ENCODE data around the gene HDAC5. TPM values are rescaled to one million over a fixed set of nuclear protein-coding genes. Genes with fewer than 3 reads are reported as not detected.
"Not testable (repeated sequence)": the region's sequence is repeated elsewhere in the genome, so short reads cannot be mapped to it uniquely, and the experiment has no call there.

The HDAC5 gene
- total RNA-seq, 3 donors from 2014 or later (not counting 1 experiment from before 2014, with no cell fraction given): 79.2 to 100 (median 91.9) TPM

DNA sequence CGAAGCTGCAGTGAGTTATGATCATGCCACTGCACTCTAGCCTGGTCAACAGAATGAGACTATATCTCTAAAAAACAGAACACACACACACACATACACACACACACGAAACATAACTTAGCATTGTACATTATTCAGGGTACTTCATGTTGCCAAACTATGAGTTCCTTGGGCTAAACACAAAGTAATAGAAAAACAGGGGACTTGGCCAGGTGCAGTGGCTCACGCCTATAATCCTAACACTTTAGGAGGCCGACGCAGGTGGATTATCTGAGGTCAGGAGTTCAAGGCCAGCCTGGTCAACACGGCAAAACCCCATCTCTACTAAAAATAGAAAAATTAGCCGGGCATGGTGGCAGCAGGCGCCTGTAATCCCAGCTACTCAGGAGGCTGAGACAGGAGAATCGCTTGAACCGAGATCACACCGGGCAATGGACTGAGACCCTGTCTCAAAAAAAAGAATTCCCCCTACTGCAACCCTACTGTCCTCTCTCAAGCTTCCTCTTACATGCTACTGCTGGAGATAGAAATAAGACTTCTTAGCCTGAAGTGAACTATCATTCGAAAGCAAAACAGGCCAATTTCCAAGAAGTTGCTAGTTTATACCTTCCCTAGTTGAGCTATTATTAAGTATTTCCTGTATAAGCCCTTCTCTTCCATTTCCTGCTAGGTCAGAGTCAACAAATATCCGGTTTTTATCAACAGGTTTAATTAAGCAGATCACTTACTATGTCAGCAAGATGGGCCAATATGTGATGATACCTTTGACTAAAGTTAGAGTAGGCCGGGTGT, 64.1 kb downstream of the HDAC5 start:
- no peaks in the 10 kb centered on the region for H3K4me1 ChIP-seq (ENCODE audit: control insufficient read depth, insufficient read depth, low read length)
- ATAC-seq: no peak
- H3K4me3 Mint-ChIP-seq: no peak overlapping the region

DNA sequence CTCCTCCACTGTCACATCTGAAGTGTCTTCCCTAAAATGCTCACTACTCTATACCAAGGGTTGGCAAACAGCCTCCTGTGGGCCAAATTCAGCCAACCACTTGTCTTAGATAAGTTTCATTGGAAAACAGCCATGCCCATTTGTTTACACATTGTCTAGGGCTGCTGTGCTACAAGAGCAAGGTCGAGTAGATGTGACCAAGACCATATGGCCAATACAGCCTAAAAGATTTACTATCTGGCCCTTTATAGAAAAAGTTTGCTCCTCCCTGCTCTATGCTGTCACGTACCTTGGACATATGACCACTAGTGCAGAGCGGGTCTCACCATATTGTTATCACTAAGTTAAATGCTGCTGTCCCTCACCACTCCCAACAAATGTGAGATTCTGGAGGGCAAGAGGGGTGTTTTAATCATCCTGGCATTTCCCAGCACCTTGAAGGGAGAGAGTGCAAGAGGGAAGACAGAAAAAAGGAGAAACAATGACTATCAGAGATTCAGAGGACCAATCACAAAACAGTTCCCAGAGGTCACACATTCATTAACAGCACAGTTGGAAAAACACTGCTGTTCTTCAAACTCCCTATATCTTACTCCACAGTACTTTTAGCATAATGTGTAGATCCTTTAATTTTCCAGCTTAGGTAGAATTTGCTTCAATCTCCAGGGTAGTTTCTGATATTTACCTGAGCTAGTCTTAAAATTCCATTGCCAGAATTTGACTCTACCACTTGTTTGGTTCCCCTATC, 70.1 kb downstream of the HDAC5 start:
- intact Hi-C loops (cut with micrococcal nuclease): no loop called here
- DNase-seq (no peak), ATAC-seq (no peak)
- no peak overlapping the region for H3K4me3 Mint-ChIP-seq
- Histone ChIP-seq H3K27ac (ENCODE audit: low read length) (no peak overlapping the region), H3K27me3 (ENCODE audit: control insufficient read depth, insufficient read depth, low read length) (no peaks in the 10 kb centered on the region), H3K9me3 (ENCODE audit: control insufficient read depth, insufficient read depth, low read length) (no peaks in the 10 kb centered on the region), H3K36me3 (ENCODE audit: control insufficient read depth, insufficient read depth, low read length) (peaks cover 28% of the 10 kb centered on the region), H3K4me3 (ENCODE audit: low read length) (no peak overlapping the region), H3K4me1 (ENCODE audit: control insufficient read depth, insufficient read depth, low read length) (no peaks in the 10 kb centered on the region)
- WGBS (ENCODE audit: insufficient coverage): 54% methylated on average over 2 of the region's 3 CpGs
- H3K4me1 Mint-ChIP-seq: peaks cover 16 to 20% of the 10 kb centered on the region in 2 donors
- H3K27me3 Mint-ChIP-seq (ENCODE audit: low read depth in 2 of 2): no peaks in the 10 kb centered on the region
- peak overlapping the region; percentile 65 to 75 for H3K27ac Mint-ChIP-seq
- no peaks in the 10 kb centered on the region for H3K9me3 Mint-ChIP-seq
- peaks cover 7% of the 10 kb centered on the region for H3K36me3 Mint-ChIP-seq
- no peak for TF ChIP-seq CTCF (IDR thresholded peaks at IDR 0.05)

More for the DNA sequence above, 64.1 kb downstream of the HDAC5 start:
- H3K9me3 Mint-ChIP-seq: no peaks in the 10 kb centered on the region
- no peaks in the 10 kb centered on the region for H3K27me3 ChIP-seq (ENCODE audit: control insufficient read depth, insufficient read depth, low read length)
- intact Hi-C loops (cut with micrococcal nuclease): no loop called here
- no peak for DNase-seq
- peaks cover 18 to 26% of the 10 kb centered on the region in 2 donors for H3K4me1 Mint-ChIP-seq
- WGBS (ENCODE audit: insufficient coverage): 96% methylated on average over 14 of the region's 14 CpGs
- no peak overlapping the region for H3K27ac Mint-ChIP-seq
- H3K36me3 ChIP-seq (ENCODE audit: control insufficient read depth, insufficient read depth, low read length): peaks cover 29% of the 10 kb centered on the region
- no peak for TF ChIP-seq CTCF (IDR thresholded peaks at IDR 0.05)
- H3K4me3 ChIP-seq (ENCODE audit: low read length): no peak overlapping the region
- no peaks in the 10 kb centered on the region for H3K36me3 Mint-ChIP-seq
- H3K27ac ChIP-seq (ENCODE audit: low read length): no peak overlapping the region
- H3K9me3 ChIP-seq (ENCODE audit: control insufficient read depth, insufficient read depth, low read length): no peaks in the 10 kb centered on the region
- H3K27me3 Mint-ChIP-seq (ENCODE audit: low read depth in 2 of 2): no peaks in the 10 kb centered on the region

DNA sequence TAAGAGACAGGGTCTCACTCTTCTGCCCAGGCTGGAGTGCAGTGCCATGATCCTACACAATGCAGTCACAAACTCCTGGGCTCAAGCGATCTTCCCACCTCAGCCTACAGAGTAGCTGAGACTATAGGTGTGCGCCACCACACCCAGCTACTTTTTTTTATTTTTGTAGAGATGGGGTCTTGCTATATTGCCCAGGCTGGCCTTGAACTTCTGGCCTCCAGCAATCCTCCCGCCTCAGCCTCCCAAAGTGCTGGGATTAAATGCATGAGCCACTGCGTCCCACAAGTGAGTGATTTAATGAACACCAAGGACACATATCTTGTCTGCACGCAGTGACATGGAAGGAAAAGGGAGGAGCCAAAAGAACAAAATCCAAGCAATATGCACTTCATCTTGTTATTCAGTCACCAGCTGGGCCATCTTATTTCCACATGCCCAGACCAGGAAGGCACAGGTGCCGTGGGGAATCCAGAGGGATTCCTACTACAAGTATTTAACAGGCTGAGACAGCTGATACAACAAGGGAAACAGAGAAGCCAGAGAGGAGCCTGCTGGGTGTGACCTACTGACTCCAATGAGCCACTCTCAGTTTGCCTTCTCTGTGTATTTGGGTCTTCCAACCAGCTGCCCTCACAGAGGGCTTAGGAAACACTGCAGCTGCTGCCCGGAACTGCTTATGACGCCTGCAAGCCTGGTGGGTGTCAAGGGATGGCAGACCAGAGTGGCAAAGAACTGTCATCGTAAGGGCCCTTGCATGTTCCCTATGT, 74.0 kb downstream of the HDAC5 start:
- intact Hi-C loops (cut with micrococcal nuclease): no loop called here
- Mint-ChIP-seq H3K27ac (no peak overlapping the region), H3K4me1 (peaks cover 17 to 18% of the 10 kb centered on the region in 2 donors), H3K4me3 (no peak overlapping the region), H3K27me3 (ENCODE audit: low read depth in 2 of 2) (no peaks in the 10 kb centered on the region), H3K9me3 (no peaks in the 10 kb centered on the region), H3K36me3 (peaks cover 7% of the 10 kb centered on the region)
- Histone ChIP-seq H3K27ac (ENCODE audit: low read length) (no peak overlapping the region), H3K4me3 (ENCODE audit: low read length) (no peak overlapping the region), H3K4me1 (ENCODE audit: control insufficient read depth, insufficient read depth, low read length) (no peaks in the 10 kb centered on the region), H3K27me3 (ENCODE audit: control insufficient read depth, insufficient read depth, low read length) (no peaks in the 10 kb centered on the region), H3K36me3 (ENCODE audit: control insufficient read depth, insufficient read depth, low read length) (peaks cover 26% of the 10 kb centered on the region), H3K9me3 (ENCODE audit: control insufficient read depth, insufficient read depth, low read length) (no peaks in the 10 kb centered on the region)
- DNase-seq (no peak), ATAC-seq (no peak)
- TF ChIP-seq CTCF (IDR thresholded peaks at IDR 0.05): no peak
- WGBS (ENCODE audit: insufficient coverage): over 99% methylated on average over 9 of the region's 9 CpGs

GRCh38 chr17:44046893-44047292, 76.5 kb downstream of the HDAC5 start:
- H3K27me3 ChIP-seq (ENCODE audit: control insufficient read depth, insufficient read depth, low read length); H3K9me3 ChIP-seq (ENCODE audit: control insufficient read depth, insufficient read depth, low read length); DNase-seq; intact Hi-C loops (cut with micrococcal nuclease); H3K27ac ChIP-seq (ENCODE audit: low read length); H3K4me1 ChIP-seq (ENCODE audit: control insufficient read depth, insufficient read depth, low read length); H3K9me3 Mint-ChIP-seq; H3K36me3 Mint-ChIP-seq; H3K4me3 ChIP-seq (ENCODE audit: low read length); H3K27me3 Mint-ChIP-seq (ENCODE audit: low read depth in 2 of 2); H3K27ac Mint-ChIP-seq; H3K4me3 Mint-ChIP-seq; H3K4me1 Mint-ChIP-seq: not testable (repeated sequence)
- peaks cover 23% of the 10 kb centered on the region for H3K36me3 ChIP-seq (ENCODE audit: control insufficient read depth, insufficient read depth, low read length)
- WGBS (ENCODE audit: insufficient coverage): 97% methylated on average over 7 of the region's 7 CpGs
- peak in 1 of 3 donors; percentile 29 for ATAC-seq

Measured in natural killer cell (primary cell).